ENCODE measurements around the gene CSF2RB. TPM values are rescaled to one million over a fixed set of nuclear protein-coding genes. Genes with fewer than 3 reads are reported as not detected.

The CSF2RB gene
- total RNA-seq, 3 donors from 2014 or later: 1.3 to 2.7 (median 2.5) TPM

- H3K27me3 Mint-ChIP-seq (ENCODE audit: low read depth): peaks cover 39% of the 10 kb centered on the region
- H3K36me3 Mint-ChIP-seq (ENCODE audit: insufficient read depth): no peaks in the 10 kb centered on the region
- H3K9me3 Mint-ChIP-seq: no peaks in the 10 kb centered on the region
- DNase-seq: no peak
- no peak for ATAC-seq
- peaks cover 4% of the 10 kb centered on the region for H3K4me1 Mint-ChIP-seq (ENCODE audit: low read depth)
- H3K4me3 Mint-ChIP-seq: no peak overlapping the region
Observed at GRCh38 chr22:36900880-36901279, 12.5 kb upstream of the CSF2RB start.

GRCh38 chr22:36901411-36902142, 11.9 kb upstream of the CSF2RB start:
- Mint-ChIP-seq H3K9me3 (no peaks in the 10 kb centered on the region), H3K4me1 (ENCODE audit: low read depth) (peaks cover 4% of the 10 kb centered on the region), H3K4me3 (no peak overlapping the region), H3K27me3 (ENCODE audit: low read depth) (peaks cover 44% of the 10 kb centered on the region), H3K36me3 (ENCODE audit: insufficient read depth) (no peaks in the 10 kb centered on the region)
- DNase-seq (no peak), ATAC-seq (peak; percentile 52 to 62)

GRCh38 chr22:36902143-36902926, 11.1 kb upstream of the CSF2RB start:
- no peak for ATAC-seq
- Mint-ChIP-seq H3K9me3 (no peaks in the 10 kb centered on the region), H3K36me3 (ENCODE audit: insufficient read depth) (no peaks in the 10 kb centered on the region), H3K4me1 (ENCODE audit: low read depth) (peaks cover 4% of the 10 kb centered on the region), H3K27me3 (ENCODE audit: low read depth) (peaks cover 44% of the 10 kb centered on the region), H3K4me3 (no peak overlapping the region)
- DNase-seq: no peak

- no peak overlapping the region for H3K4me3 Mint-ChIP-seq
- ATAC-seq (no peak), DNase-seq (no peak)
- peaks cover 51% of the 10 kb centered on the region for H3K27me3 Mint-ChIP-seq (ENCODE audit: low read depth)
- peaks cover 4% of the 10 kb centered on the region for H3K4me1 Mint-ChIP-seq (ENCODE audit: low read depth)
- no peaks in the 10 kb centered on the region for H3K9me3 Mint-ChIP-seq
- no peaks in the 10 kb centered on the region for H3K36me3 Mint-ChIP-seq (ENCODE audit: insufficient read depth)
Observed at GRCh38 chr22:36904260-36904880, 9.1 kb upstream of the CSF2RB start.

GRCh38 chr22:36907253-36908195, 5.9 kb upstream of the CSF2RB start:
- ATAC-seq (no peak), DNase-seq (no peak)
- H3K36me3 Mint-ChIP-seq (ENCODE audit: insufficient read depth): no peaks in the 10 kb centered on the region
- no peaks in the 10 kb centered on the region for H3K9me3 Mint-ChIP-seq
- peaks cover 41% of the 10 kb centered on the region for H3K27me3 Mint-ChIP-seq (ENCODE audit: low read depth)
- H3K4me3 Mint-ChIP-seq: no peak overlapping the region
- no peaks in the 10 kb centered on the region for H3K4me1 Mint-ChIP-seq (ENCODE audit: low read depth)

GRCh38 chr22:36910461-36910860, 3.0 kb upstream of the CSF2RB start:
- peaks cover 3% of the 10 kb centered on the region for H3K4me1 Mint-ChIP-seq (ENCODE audit: low read depth)
- H3K36me3 Mint-ChIP-seq (ENCODE audit: insufficient read depth): no peaks in the 10 kb centered on the region
- peaks cover 27% of the 10 kb centered on the region for H3K27me3 Mint-ChIP-seq (ENCODE audit: low read depth)
- no peaks in the 10 kb centered on the region for H3K9me3 Mint-ChIP-seq
- H3K4me3 Mint-ChIP-seq: no peak overlapping the region
- DNase-seq (no peak), ATAC-seq (no peak)

- peaks cover 20% of the 10 kb centered on the region for H3K27me3 Mint-ChIP-seq (ENCODE audit: low read depth)
- H3K4me3 Mint-ChIP-seq: no peak overlapping the region
- ATAC-seq (no peak), DNase-seq (no peak)
- peaks cover 3% of the 10 kb centered on the region for H3K4me1 Mint-ChIP-seq (ENCODE audit: low read depth)
- no peaks in the 10 kb centered on the region for H3K36me3 Mint-ChIP-seq (ENCODE audit: insufficient read depth)
- no peaks in the 10 kb centered on the region for H3K9me3 Mint-ChIP-seq
Observed at GRCh38 chr22:36911887-36912661, 1.4 kb upstream of the CSF2RB start.

GRCh38 chr22:36912694-36913426, 568 bp upstream of the CSF2RB start:
- Mint-ChIP-seq H3K36me3 (ENCODE audit: insufficient read depth) (no peaks in the 10 kb centered on the region), H3K4me3 (peak overlapping the region; percentile 23), H3K4me1 (ENCODE audit: low read depth) (peaks cover 3% of the 10 kb centered on the region), H3K27me3 (ENCODE audit: low read depth) (peaks cover 16% of the 10 kb centered on the region), H3K9me3 (no peaks in the 10 kb centered on the region)
- no peak for ATAC-seq
- no peak for DNase-seq

- DNase-seq (no peak), ATAC-seq (no peak)
- H3K4me3 Mint-ChIP-seq: peak overlapping the region; percentile 66
- no peaks in the 10 kb centered on the region for H3K36me3 Mint-ChIP-seq (ENCODE audit: insufficient read depth)
- no peaks in the 10 kb centered on the region for H3K9me3 Mint-ChIP-seq
- peaks cover 3% of the 10 kb centered on the region for H3K4me1 Mint-ChIP-seq (ENCODE audit: low read depth)
- peaks cover 11% of the 10 kb centered on the region for H3K27me3 Mint-ChIP-seq (ENCODE audit: low read depth)
Observed at GRCh38 chr22:36914390-36914752, 943 bp downstream of the CSF2RB start.

- peaks cover 3% of the 10 kb centered on the region for H3K4me1 Mint-ChIP-seq (ENCODE audit: low read depth)
- H3K4me3 Mint-ChIP-seq: no peak overlapping the region
- DNase-seq (no peak), ATAC-seq (no peak)
- H3K36me3 Mint-ChIP-seq (ENCODE audit: insufficient read depth): no peaks in the 10 kb centered on the region
- peaks cover 11% of the 10 kb centered on the region for H3K27me3 Mint-ChIP-seq (ENCODE audit: low read depth)
- H3K9me3 Mint-ChIP-seq: no peaks in the 10 kb centered on the region
Observed at GRCh38 chr22:36916034-36916433, 2.6 kb downstream of the CSF2RB start.

- Mint-ChIP-seq H3K9me3 (no peaks in the 10 kb centered on the region), H3K27me3 (ENCODE audit: low read depth) (peaks cover 15% of the 10 kb centered on the region), H3K36me3 (ENCODE audit: insufficient read depth) (no peaks in the 10 kb centered on the region), H3K4me3 (no peak overlapping the region), H3K4me1 (ENCODE audit: low read depth) (no peaks in the 10 kb centered on the region)
- ATAC-seq (no peak), DNase-seq (no peak)
Observed at GRCh38 chr22:36918586-36919284, 5.3 kb downstream of the CSF2RB start.

GRCh38 chr22:36921309-36922104, 8.1 kb downstream of the CSF2RB start:
- ATAC-seq: no peak
- no peak overlapping the region for H3K4me3 Mint-ChIP-seq
- no peak for DNase-seq

More at GRCh38 chr22:36921309-36922104, 8.1 kb downstream of the CSF2RB start:
- Mint-ChIP-seq H3K36me3 (ENCODE audit: insufficient read depth) (peaks cover 2% of the 10 kb centered on the region), H3K9me3 (no peaks in the 10 kb centered on the region), H3K27me3 (ENCODE audit: low read depth) (peaks cover 31% of the 10 kb centered on the region), H3K4me1 (ENCODE audit: low read depth) (no peaks in the 10 kb centered on the region)
